ENCODE measurements around the gene SPTBN5.

DNA sequence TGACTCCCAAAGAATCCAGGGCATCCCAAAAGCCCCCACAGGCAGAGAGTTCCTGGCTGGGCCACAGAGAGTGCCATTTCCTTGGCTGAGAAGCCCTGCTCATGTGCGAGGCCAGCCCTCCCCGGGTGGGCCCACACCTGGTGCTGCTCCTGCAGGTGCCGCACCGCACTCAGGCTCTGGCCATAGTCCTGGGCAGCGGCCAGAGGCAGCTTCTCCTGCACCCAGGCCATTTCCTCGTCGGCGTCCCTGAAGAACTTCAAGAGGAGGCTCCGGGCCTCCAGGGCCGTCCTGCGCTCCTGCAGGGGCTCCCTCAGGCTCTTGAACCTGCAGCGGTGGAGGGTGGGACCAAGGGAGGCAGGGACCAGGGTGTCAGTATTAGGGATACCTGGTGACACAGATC is 37.1 kb downstream of the SPTBN5 start:
- TF ChIP-seq, protein P1, sequence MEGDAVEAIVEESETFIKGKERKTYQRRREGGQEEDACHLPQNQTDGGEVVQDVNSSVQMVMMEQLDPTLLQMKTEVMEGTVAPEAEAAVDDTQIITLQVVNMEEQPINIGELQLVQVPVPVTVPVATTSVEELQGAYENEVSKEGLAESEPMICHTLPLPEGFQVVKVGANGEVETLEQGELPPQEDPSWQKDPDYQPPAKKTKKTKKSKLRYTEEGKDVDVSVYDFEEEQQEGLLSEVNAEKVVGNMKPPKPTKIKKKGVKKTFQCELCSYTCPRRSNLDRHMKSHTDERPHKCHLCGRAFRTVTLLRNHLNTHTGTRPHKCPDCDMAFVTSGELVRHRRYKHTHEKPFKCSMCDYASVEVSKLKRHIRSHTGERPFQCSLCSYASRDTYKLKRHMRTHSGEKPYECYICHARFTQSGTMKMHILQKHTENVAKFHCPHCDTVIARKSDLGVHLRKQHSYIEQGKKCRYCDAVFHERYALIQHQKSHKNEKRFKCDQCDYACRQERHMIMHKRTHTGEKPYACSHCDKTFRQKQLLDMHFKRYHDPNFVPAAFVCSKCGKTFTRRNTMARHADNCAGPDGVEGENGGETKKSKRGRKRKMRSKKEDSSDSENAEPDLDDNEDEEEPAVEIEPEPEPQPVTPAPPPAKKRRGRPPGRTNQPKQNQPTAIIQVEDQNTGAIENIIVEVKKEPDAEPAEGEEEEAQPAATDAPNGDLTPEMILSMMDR (IDR thresholded peaks at IDR 0.05) = no peak
- TF ChIP-seq POLR2AphosphoS5 (IDR thresholded peaks at IDR 0.05; ENCODE audit: insufficient read depth in 1 of 2, low read depth in 1 of 2) (no peak), POLR2A (IDR thresholded peaks at IDR 0.05) (no peak)

Measured in vagina (tissue), 2 donors.